ENCODE results near the gene POU5F1. TPM values are rescaled to one million over a fixed set of nuclear protein-coding genes. Genes with fewer than 3 reads are reported as not detected.
"Not testable (repeated sequence)": the region's sequence is repeated elsewhere in the genome, so short reads cannot be mapped to it uniquely, and the experiment has no call there.

The POU5F1 gene
- total and polyA plus RNA-seq, 9 of the 15 experiments (the other 6 are each of a cell fraction or from before 2014, with no cell fraction given) = 0.06 to 2.0 (median 0.10) TPM; not detected in 6

GRCh38 chr6:31186052-31186734 is 15.7 kb upstream of the POU5F1 start (continued):
- TF ChIP-seq, protein P1, sequence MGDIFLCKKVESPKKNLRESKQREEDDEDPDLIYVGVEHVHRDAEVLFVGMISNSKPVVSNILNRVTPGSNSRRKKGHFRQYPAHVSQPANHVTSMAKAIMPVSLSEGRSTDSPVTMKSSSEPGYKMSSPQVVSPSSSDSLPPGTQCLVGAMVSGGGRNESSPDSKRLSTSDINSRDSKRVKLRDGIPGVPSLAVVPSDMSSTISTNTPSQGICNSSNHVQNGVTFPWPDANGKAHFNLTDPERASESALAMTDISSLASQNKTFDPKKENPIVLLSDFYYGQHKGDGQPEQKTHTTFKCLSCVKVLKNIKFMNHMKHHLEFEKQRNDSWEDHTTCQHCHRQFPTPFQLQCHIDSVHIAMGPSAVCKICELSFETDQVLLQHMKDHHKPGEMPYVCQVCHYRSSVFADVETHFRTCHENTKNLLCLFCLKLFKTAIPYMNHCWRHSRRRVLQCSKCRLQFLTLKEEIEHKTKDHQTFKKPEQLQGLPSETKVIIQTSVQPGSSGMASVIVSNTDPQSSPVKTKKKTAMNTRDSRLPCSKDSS (IDR thresholded peaks at IDR 0.05; ENCODE audit: low read depth, partially characterized antibody) = no peak
- TF ChIP-seq SMARCA4 (IDR thresholded peaks at IDR 0.05) (no peak), MTA2 (IDR thresholded peaks at IDR 0.05; ENCODE audit: low read depth) (no peak), C11orf30 (IDR thresholded peaks at IDR 0.05; ENCODE audit: low read depth) (no peak), ZNF316 (IDR thresholded peaks at IDR 0.05) (no peak)
- TF ChIP-seq, protein P2, sequence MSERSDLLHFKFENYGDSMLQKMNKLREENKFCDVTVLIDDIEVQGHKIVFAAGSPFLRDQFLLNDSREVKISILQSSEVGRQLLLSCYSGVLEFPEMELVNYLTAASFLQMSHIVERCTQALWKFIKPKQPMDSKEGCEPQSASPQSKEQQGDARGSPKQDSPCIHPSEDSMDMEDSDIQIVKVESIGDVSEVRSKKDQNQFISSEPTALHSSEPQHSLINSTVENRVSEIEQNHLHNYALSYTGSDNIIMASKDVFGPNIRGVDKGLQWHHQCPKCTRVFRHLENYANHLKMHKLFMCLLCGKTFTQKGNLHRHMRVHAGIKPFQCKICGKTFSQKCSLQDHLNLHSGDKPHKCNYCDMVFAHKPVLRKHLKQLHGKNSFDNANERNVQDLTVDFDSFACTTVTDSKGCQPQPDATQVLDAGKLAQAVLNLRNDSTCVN (CRISPR knock-in tag; IDR thresholded peaks at IDR 0.05) = no peak
- TF ChIP-seq, protein P3, sequence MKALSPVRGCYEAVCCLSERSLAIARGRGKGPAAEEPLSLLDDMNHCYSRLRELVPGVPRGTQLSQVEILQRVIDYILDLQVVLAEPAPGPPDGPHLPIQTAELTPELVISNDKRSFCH (CRISPR knock-in tag; IDR thresholded peaks at IDR 0.05) = no peak
- TF ChIP-seq, protein P3 (tag; IDR thresholded peaks at IDR 0.05) = no peak

DNA sequence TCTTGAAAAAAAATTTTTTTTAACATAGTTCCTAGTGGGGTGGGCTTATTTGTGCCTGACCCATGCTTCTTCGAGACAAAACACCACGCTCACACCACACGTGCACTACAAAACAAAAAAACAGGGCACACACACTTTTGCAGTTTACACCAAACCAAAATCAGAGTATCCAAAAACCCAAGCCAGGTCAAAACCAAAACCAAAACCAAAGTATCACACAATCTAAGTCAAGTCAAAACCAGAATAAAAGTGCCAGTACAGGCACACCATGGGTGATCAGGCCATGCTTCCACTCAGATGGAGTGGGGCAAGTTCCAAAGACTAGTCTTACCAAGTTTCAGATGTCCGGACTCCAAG is 15.2 kb upstream of the POU5F1 start:
- CTCF ChIA-PET (ENCODE audit: low intra/inter-chr PET ratio); H4K20me1 ChIP-seq (replicated peaks; ENCODE audit: control insufficient read depth, insufficient read depth, low read length); intact Hi-C loops (cut with micrococcal nuclease); H3K9me3 ChIP-seq (replicated peaks; ENCODE audit: control insufficient read depth, insufficient read depth, low read depth, low read length); DNase-seq (ENCODE audit: extremely low read depth in 1 of 4, low spot score in 3 of 4); FAIRE-seq; H3K27me3 ChIP-seq (ENCODE audit: control insufficient read depth in 2 of 2, insufficient read depth in 2 of 2, low read length in 2 of 2); H3K4me1 ChIP-seq (replicated peaks in 1 of 2; ENCODE audit: control insufficient read depth in 2 of 2, insufficient read depth in 2 of 2, low read length in 2 of 2); H3K79me2 ChIP-seq (ENCODE audit: control insufficient read depth, insufficient read depth, low read length); H3K4me2 ChIP-seq (ENCODE audit: insufficient read depth, low read length); H2AFZ ChIP-seq (ENCODE audit: low read depth, low read length); H3K9me1 ChIP-seq (ENCODE audit: control insufficient read depth, insufficient read depth, low read length); H3K4me3 ChIP-seq; H3K36me3 ChIP-seq (ENCODE audit: control insufficient read depth, insufficient read depth, low read length); H3K9ac ChIP-seq (ENCODE audit: insufficient read depth in 1 of 2, low read depth in 2 of 2, low read length in 2 of 2); in situ Hi-C loops (cut with MboI); ATAC-seq; H3K27ac ChIP-seq (ENCODE audit: extremely low read depth, low read depth, low read length); BruUV-seq (replicated peaks): not testable (repeated sequence)
- POLR2A ChIA-PET = interaction anchor here (1.2 kb wide), 1 partner anchor 13 kb away, joined by 3 read pairs; no protein-coding TSS in a partner anchor
- WGBS (ENCODE audit: insufficient coverage, low coverage, missing lambda C conversion rate) = 73% methylated on average over 4 of the region's 4 CpGs

DNA sequence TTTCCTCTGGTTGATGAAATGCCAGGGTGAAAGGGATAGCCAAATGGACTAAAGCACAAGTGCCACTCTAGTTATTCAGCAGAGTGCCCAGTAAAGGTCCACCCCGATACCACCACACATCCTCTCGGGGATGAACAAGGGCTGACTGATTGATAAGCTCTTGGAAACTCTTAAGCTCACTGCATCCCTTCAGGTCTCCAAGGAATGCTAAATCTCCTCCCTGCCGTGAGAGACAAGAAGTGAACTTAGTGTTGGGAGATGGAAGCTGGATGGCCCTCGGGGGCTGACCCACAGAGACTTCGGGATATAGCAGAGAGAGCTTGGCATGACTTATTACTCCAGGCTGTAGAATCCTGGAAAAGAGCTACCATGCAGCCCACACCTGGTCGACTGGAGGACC is 13.4 kb upstream of the POU5F1 start:
- H3K9me3 ChIP-seq (replicated peaks; ENCODE audit: control insufficient read depth, insufficient read depth, low read depth, low read length); H3K9me1 ChIP-seq (ENCODE audit: control insufficient read depth, insufficient read depth, low read length); ATAC-seq; H3K9ac ChIP-seq (ENCODE audit: insufficient read depth in 1 of 2, low read depth in 2 of 2, low read length in 2 of 2); H3K27ac ChIP-seq (ENCODE audit: extremely low read depth, low read depth, low read length); CTCF ChIA-PET (ENCODE audit: low intra/inter-chr PET ratio); H3K4me3 ChIP-seq; DNase-seq (ENCODE audit: extremely low read depth in 1 of 4, low spot score in 3 of 4); H3K4me2 ChIP-seq (ENCODE audit: insufficient read depth, low read length); BruUV-seq (replicated peaks); H3K79me2 ChIP-seq (ENCODE audit: control insufficient read depth, insufficient read depth, low read length); H2AFZ ChIP-seq (ENCODE audit: low read depth, low read length); H3K4me1 ChIP-seq (replicated peaks in 1 of 2; ENCODE audit: control insufficient read depth in 2 of 2, insufficient read depth in 2 of 2, low read length in 2 of 2); H3K36me3 ChIP-seq (ENCODE audit: control insufficient read depth, insufficient read depth, low read length); in situ Hi-C loops (cut with MboI); H3K27me3 ChIP-seq (ENCODE audit: control insufficient read depth in 2 of 2, insufficient read depth in 2 of 2, low read length in 2 of 2); FAIRE-seq; intact Hi-C loops (cut with micrococcal nuclease); H4K20me1 ChIP-seq (replicated peaks; ENCODE audit: control insufficient read depth, insufficient read depth, low read length): not testable (repeated sequence)
- POLR2A ChIA-PET = interaction anchor here (0.7 to 1.4 kb wide), 3 partner anchors 9 to 35 kb away, joined by 4 to 5 read pairs (median 5); partner anchors contain the start of gene TCF19
- 30% methylated on average over 6 of the region's 6 CpGs for WGBS (ENCODE audit: insufficient coverage, low coverage, missing lambda C conversion rate)
